H1 (cell line): ENCODE results near the gene SOX1. TPM values are rescaled to one million over a fixed set of nuclear protein-coding genes. Genes with fewer than 3 reads are reported as not detected.

ENCODE experiments used
- CTCF ChIA-PET: fragments of 300-600 bp; sonication (Branson Sonifier 250); formaldehyde crosslinking; loops from one replicate; lab custom pipeline; 2021; ENCODE audit not compliant: partially characterized antibody; lab: Charles Lee
- POLR2A ChIA-PET: fragments of 300-600 bp; sonication (Branson Sonifier 250); formaldehyde crosslinking; loops from one replicate; lab custom pipeline; 2021; ENCODE audit warnings: inconsistent platforms; ENCODE audit not compliant: partially characterized antibody; lab: Charles Lee
- DNase-seq, 2 experiments: peaks; one replicate each; pipeline versions ENCODE4 v3.0.0 to v3.0.0-alpha.2; 2010 to 2022; ENCODE audit warnings: low spot score in 2 of 2, low read depth in 1 of 2, mixed read lengths in 1 of 2
- FAIRE-seq: peaks from 2 replicates; lab custom pipeline; 2011; peaks lifted over from hg19 to GRCh38; lab: Jason Lieb, UNC
- H2AFZ ChIP-seq: 2 replicates; pipeline ENCODE4 v1.8.1; 2012; ENCODE audit warnings: low read length, inconsistent platforms
- H2AK5ac ChIP-seq: 2 replicates; pipeline ENCODE4 v1.6.1; 2013; ENCODE audit warnings: low read depth, low read length
- H2BK120ac ChIP-seq: replicated peaks from 2 replicates; pipeline ENCODE3; 2013; ENCODE audit warnings: low read depth, low read length, inconsistent platforms
- H2BK12ac ChIP-seq: 2 replicates; pipeline ENCODE4 v1.6.1; 2013; ENCODE audit warnings: low read depth, low read length
- H2BK15ac ChIP-seq: 2 replicates; pipeline ENCODE4 v1.6.1; 2013; ENCODE audit warnings: low read length
- H2BK20ac ChIP-seq: 2 replicates; pipeline ENCODE4 v1.6.1; 2013; ENCODE audit warnings: low read length
- H2BK5ac ChIP-seq: 2 replicates; pipeline ENCODE4 v1.6.1; 2013; ENCODE audit warnings: low read depth, low read length
- H3K14ac ChIP-seq: 2 replicates; pipeline ENCODE4 v1.6.1; 2013; ENCODE audit warnings: inconsistent platforms; ENCODE audit not compliant: insufficient read length
- H3K18ac ChIP-seq: 2 replicates; pipeline ENCODE4 v1.6.1; 2013; ENCODE audit warnings: low read length; ENCODE audit errors: extremely low read depth
- H3K23ac ChIP-seq: 2 replicates; pipeline ENCODE4 v1.6.1; 2013; ENCODE audit warnings: inconsistent platforms; ENCODE audit not compliant: insufficient read length
- H3K23me2 ChIP-seq: 2 replicates; pipeline ENCODE4 v1.6.1; 2013; ENCODE audit warnings: low read depth, low read length
- H3K27ac ChIP-seq: 2 replicates; pipeline ENCODE4 v1.6.1; 2011; ENCODE audit warnings: low read depth, low read length, inconsistent platforms
- H3K27me3 ChIP-seq, 4 experiments: replicated peaks in 1 of 4; 1 replicate in 1 of 4; 2 replicates in 3 of 4; pipeline versions ENCODE4 v1.6.1 to v1.8.1; 2011 to 2013; ENCODE audit warnings: low read length in 3 of 4, mild to moderate bottlenecking in 3 of 4, inconsistent platforms in 2 of 4, mixed read lengths in 2 of 4, moderate library complexity in 1 of 4; ENCODE audit not compliant: control insufficient read depth in 3 of 4, insufficient read depth in 3 of 4; ENCODE audit errors: extremely low read depth in 1 of 4
- H3K36me3 ChIP-seq, 4 experiments: 2 replicates each; pipeline versions ENCODE4 v1.6.1 to v1.8.1; 2011 to 2013; ENCODE audit warnings: mild to moderate bottlenecking in 4 of 4, low read length in 3 of 4, moderate library complexity in 2 of 4, control low read depth in 1 of 4, inconsistent platforms in 1 of 4; ENCODE audit not compliant: insufficient read depth in 4 of 4, control insufficient read depth in 2 of 4
- H3K4ac ChIP-seq: replicated peaks from 2 replicates; pipeline ENCODE3; 2013; ENCODE audit warnings: low read length, low read depth, mixed read lengths, inconsistent platforms; ENCODE audit not compliant: insufficient read length
- H3K4me1 ChIP-seq, 4 experiments: replicated peaks in 1 of 4; 1 replicate in 1 of 4; 2 replicates in 3 of 4; pipeline versions ENCODE4 v1.6.1 to v1.8.1; 2011 to 2013; ENCODE audit warnings: low read length in 3 of 4, inconsistent platforms in 2 of 4, mixed read lengths in 1 of 4; ENCODE audit not compliant: insufficient read depth in 4 of 4, control insufficient read depth in 3 of 4
- H3K4me2 ChIP-seq, 2 experiments: 2 replicates each; pipeline versions ENCODE4 v1.6.1 to v1.8.1; 2011 to 2013; ENCODE audit warnings: low read depth in 2 of 2, low read length in 2 of 2, control low read depth in 1 of 2, inconsistent platforms in 1 of 2, mild to moderate bottlenecking in 1 of 2; ENCODE audit not compliant: insufficient read depth in 1 of 2
- H3K4me3 ChIP-seq, 4 experiments: fragments of 200-600, 300-600 bp in 1 of 4; sonication (generic), shearing (Covaris generic), sonication (Bioruptor Twin) in 1 of 4; 2 replicates each; pipeline versions ENCODE4 v1.5.1 to v1.8.1; 2011 to 2016; ENCODE audit warnings: low read length in 4 of 4, low read depth in 3 of 4, control low read depth in 2 of 4, inconsistent platforms in 2 of 4, mild to moderate bottlenecking in 2 of 4, mixed read lengths in 1 of 4, moderate library complexity in 1 of 4; ENCODE audit not compliant: insufficient read depth in 2 of 4; ENCODE audit errors: extremely low read depth in 1 of 4
- H3K56ac ChIP-seq: replicated peaks from 2 replicates; pipeline ENCODE3; 2013; ENCODE audit warnings: low read depth, mild to moderate bottlenecking, mixed read lengths, low read length, inconsistent platforms; ENCODE audit not compliant: insufficient read length
- H3K79me1 ChIP-seq: 2 replicates; pipeline ENCODE4 v1.6.1; 2013; ENCODE audit warnings: low read depth, low read length, control low read depth
- H3K79me2 ChIP-seq, 2 experiments: 2 replicates each; pipeline versions ENCODE4 v1.6.1 to v1.8.1; 2012 to 2013; ENCODE audit warnings: low read length in 2 of 2, mild to moderate bottlenecking in 2 of 2, inconsistent platforms in 1 of 2; ENCODE audit not compliant: insufficient read depth in 2 of 2, control insufficient read depth in 1 of 2
- H3K9ac ChIP-seq, 4 experiments: replicated peaks in 1 of 4; 1 replicate in 1 of 4; 2 replicates in 3 of 4; pipeline versions ENCODE4 v1.6.1 to v1.8.1; 2011 to 2013; ENCODE audit warnings: low read depth in 3 of 4, low read length in 3 of 4, control low read depth in 2 of 4, mild to moderate bottlenecking in 2 of 4, moderate library complexity in 2 of 4, inconsistent platforms in 1 of 4; ENCODE audit errors: extremely low read depth in 1 of 4
- H3K9me3 ChIP-seq, 2 experiments: 2 replicates each; pipeline versions ENCODE4 v1.6.1 to v1.8.1; 2012 to 2013; ENCODE audit warnings: mild to moderate bottlenecking in 2 of 2, moderate library complexity in 2 of 2, control low read depth in 1 of 2, inconsistent platforms in 1 of 2, low read depth in 1 of 2, low read length in 1 of 2, mixed read lengths in 1 of 2; ENCODE audit not compliant: insufficient read depth in 2 of 2
- H4K20me1 ChIP-seq, 2 experiments: replicated peaks in 1 of 2; 2 replicates each; pipeline versions ENCODE3 to v1.8.1; 2011 to 2013; ENCODE audit warnings: inconsistent platforms in 2 of 2, low read length in 2 of 2, mild to moderate bottlenecking in 1 of 2; ENCODE audit not compliant: insufficient read depth in 2 of 2, control insufficient read depth in 1 of 2
- H4K5ac ChIP-seq: 2 replicates; pipeline ENCODE4 v1.6.1; 2013; ENCODE audit warnings: low read length, low read depth, mixed read lengths, inconsistent platforms; ENCODE audit not compliant: insufficient read length
- H4K8ac ChIP-seq: 2 replicates; pipeline ENCODE4 v1.8.0; 2013; ENCODE audit warnings: mild to moderate bottlenecking, moderate library complexity, low read length, inconsistent platforms; ENCODE audit not compliant: insufficient read depth; ENCODE audit errors: extremely low read depth
- H4K91ac ChIP-seq: replicated peaks from 2 replicates; pipeline ENCODE3; 2013; ENCODE audit warnings: low read length, mixed read lengths, inconsistent platforms; ENCODE audit not compliant: insufficient read length
- CREB1 ChIP-seq: IDR thresholded peaks from 2 replicates; pipeline ENCODE4 v1.6.1; 2012; ENCODE audit warnings: inconsistent platforms
- FOSL1 ChIP-seq: IDR thresholded peaks from 2 replicates; pipeline ENCODE4 v1.6.1; 2011; ENCODE audit warnings: mild to moderate bottlenecking, low read depth, low read length, moderate library complexity; ENCODE audit not compliant: insufficient read depth
- HDAC2 ChIP-seq, 2 experiments: fragments of 300-600 bp in 1 of 2; sonication (generic) in 1 of 2; IDR thresholded peaks; 2 replicates each; pipeline ENCODE4 v1.6.1; 2011 to 2012; ENCODE audit warnings: low read depth in 2 of 2, low read length in 2 of 2, mild to moderate bottlenecking in 2 of 2, moderate library complexity in 2 of 2, borderline replicate concordance in 1 of 2, inconsistent platforms in 1 of 2
- KDM1A ChIP-seq: fragments of 200-600, 300-600 bp; sonication (generic); IDR thresholded peaks from 2 replicates; pipeline ENCODE4 v1.7.1; 2016; ENCODE audit warnings: mild to moderate bottlenecking, low read length, borderline replicate concordance
- KDM4A ChIP-seq: IDR thresholded peaks from one replicate; pipeline ENCODE4 v1.7.1; 2012; ENCODE audit warnings: low read depth, mild to moderate bottlenecking, moderate library complexity, low read length, inconsistent platforms; ENCODE audit not compliant: severe bottlenecking
- SAP30 ChIP-seq: fragments of 300-600 bp; sonication (generic); IDR thresholded peaks from 2 replicates; pipeline ENCODE4 v1.7.1; 2012; ENCODE audit warnings: low read length, moderate library complexity, mild to moderate bottlenecking, inconsistent platforms; ENCODE audit not compliant: insufficient read depth, insufficient replicate concordance
- SIN3A ChIP-seq, 2 experiments: IDR thresholded peaks in 1 of 2; conservative IDR thresholded peaks in 1 of 2; 2 replicates each; pipeline ENCODE4 v1.6.1; 2011 to 2012; ENCODE audit warnings: low read length in 2 of 2, improper control_type of control experiment in 1 of 2, low read depth in 1 of 2, mild to moderate bottlenecking in 1 of 2
- SP1 ChIP-seq: IDR thresholded peaks from 2 replicates; pipeline ENCODE4 v1.6.1; 2011; ENCODE audit warnings: low read depth, low read length
- TEAD4 ChIP-seq: IDR thresholded peaks from 2 replicates; pipeline ENCODE4 v1.6.1; 2012; ENCODE audit warnings: low read depth, low read length, inconsistent platforms, mixed read lengths
- YY1 ChIP-seq: IDR thresholded peaks from 2 replicates; pipeline ENCODE4 v1.6.1; 2011; ENCODE audit warnings: low read depth, mild to moderate bottlenecking, low read length
- WGBS, 2 experiments: shearing (Covaris generic) in 1 of 2; methylation state at CpG; one replicate each; pipeline versions ENCODE4 v1.1.6 to v1.1.7; 2013 to 2015; ENCODE audit warnings: low lambda C conversion rate in 2 of 2, mixed read lengths in 2 of 2, inconsistent platforms in 1 of 2, low coverage in 1 of 2, missing lambda C conversion rate in 1 of 2; ENCODE audit not compliant: insufficient replicate concordance in 2 of 2, insufficient coverage in 1 of 2, insufficient read length in 1 of 2; ENCODE audit errors: extremely low coverage in 1 of 2, missing lambda C conversion rate in 1 of 2; 5-methylcytosine and 5-hydroxymethylcytosine counted together
- polyA plus RNA-seq, 7 experiments: library from polyadenylated mRNA; depleted of rRNA in 3 of 7; stranded (reverse) in 5 of 7; unstranded in 2 of 7; fragments of >200 nt in 5 of 7; fragments of 200-250 nt in 2 of 7; gene quantifications; 1 replicate in 5 of 7; 2 replicates in 1 of 7; 4 replicates in 1 of 7; pipeline versions ENCODE4 v1.2.1 to v1.2.3, GENCODE V29; 2011 to 2013; ENCODE audit warnings: missing spikeins in 2 of 7, mixed read lengths in 2 of 7
- total RNA-seq: library from RNA; stranded (reverse); fragmentation: NEBNext Ultra II Directional; extraction: Animal tissue kit (Norgen Biotek cat#: 25700); gene quantifications from 2 replicates; pipeline ENCODE4 v1.2.1, GENCODE V29; 2021
- TF ChIP-seq, protein P1 (sequence below): IDR thresholded peaks from 2 replicates; pipeline ENCODE4 v1.6.1; 2012; ENCODE audit warnings: low read length, inconsistent platforms

The SOX1 gene
- total and polyA plus RNA-seq, 2 of the 8 experiments (the other 6 are each of a cell fraction or from before 2014, with no cell fraction given): 0.03 to 0.09 TPM

DNA sequence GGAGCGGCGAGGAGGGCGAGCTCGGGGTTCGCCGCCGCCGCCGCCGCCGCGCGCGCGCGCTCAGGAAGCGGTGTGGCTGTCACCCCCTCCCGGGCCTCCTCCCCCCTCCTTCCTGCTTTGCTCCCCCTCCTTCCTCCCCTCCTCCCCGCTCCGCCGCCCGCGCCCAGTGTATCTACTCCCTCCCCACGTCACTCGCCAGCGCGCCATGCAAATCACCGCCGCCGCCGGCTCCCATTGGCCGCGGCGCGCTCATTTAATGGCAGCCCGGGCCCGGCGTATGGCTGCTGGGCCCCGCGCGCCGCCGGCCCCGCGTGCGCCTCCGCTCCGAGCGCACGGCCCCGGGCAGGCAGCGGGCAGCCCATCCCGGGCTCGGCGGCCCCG is 335 bp upstream of the SOX1 start:
- peaks cover 0 to 28% (median 10%) of the 10 kb centered on the region in 4 experiments; a peak in 6 of 7 replicates for H3K4me1 ChIP-seq
- no peak overlapping the region for H4K8ac ChIP-seq
- H2BK120ac ChIP-seq: no peak overlapping the region
- peaks cover 0 to 10% (median 0%) of the 10 kb centered on the region in 4 experiments; a peak in 1 of 8 replicates for H3K36me3 ChIP-seq
- no peak overlapping the region for H3K23ac ChIP-seq
- FAIRE-seq: no peak
- no peaks in the 10 kb centered on the region for H3K79me2 ChIP-seq
- no peak overlapping the region for H3K14ac ChIP-seq
- H2BK15ac ChIP-seq: no peak overlapping the region
- peak overlapping the region; percentile 61 to 86 for H3K4me2 ChIP-seq
- no peak overlapping the region for H2AK5ac ChIP-seq
- peak in 1 of 2 experiments; percentile 82 for DNase-seq
- no peak overlapping the region for H3K4ac ChIP-seq
- ChIA-PET CTCF (interaction anchor here (0.7 to 2.9 kb wide), 4 partner anchors 36 to 377 kb away, joined by 3 to 16 read pairs (median 4); no protein-coding TSS in a partner anchor), POLR2A (no interaction called here)
- H3K27me3 ChIP-seq: peaks cover 83 to 95% (median 89%) of the 10 kb centered on the region in 4 experiments
- no peak overlapping the region for H2AFZ ChIP-seq
- H4K5ac ChIP-seq: no peak overlapping the region
- H3K27ac ChIP-seq: no peak overlapping the region
- H3K79me1 ChIP-seq: no peaks in the 10 kb centered on the region
- no peaks in the 10 kb centered on the region for H3K9me3 ChIP-seq
- no peak overlapping the region for H3K56ac ChIP-seq
- H2BK12ac ChIP-seq: no peak overlapping the region
- H4K20me1 ChIP-seq: peaks cover 9 to 18% of the 10 kb centered on the region in 2 experiments
- no peak overlapping the region; the same call in 1 of the 2 replicates for H3K18ac ChIP-seq
- WGBS, 2 experiments: 2% methylated on average over 15 of the region's 56 CpGs; no CpG with 5 or more reads in 1 of the 2 experiments
- H3K4me3 ChIP-seq: peak overlapping the region; percentile 21 to 66 (median 32)
- no peak overlapping the region for H2BK20ac ChIP-seq
- no peak overlapping the region for H2BK5ac ChIP-seq
- H4K91ac ChIP-seq: no peak overlapping the region
- no peak overlapping the region for H3K9ac ChIP-seq
- H3K23me2 ChIP-seq: no peaks in the 10 kb centered on the region; the same call in 1 of the 2 replicates
- TF ChIP-seq SP1 (no peak), TEAD4 (no peak), SIN3A (conservative IDR thresholded peaks at IDR 0.05 in 1 of 2, IDR thresholded peaks at IDR 0.05 in 1 of 2; ENCODE audit: low read depth in 1 of 2, low read length in 2 of 2) (no peak), YY1 (peak; percentile 63; the same call in 1 of the 2 replicates), KDM1A (no peak), CREB1 (peak; percentile 83), SAP30 (no peak), HDAC2 (IDR thresholded peaks at IDR 0.05; ENCODE audit: borderline replicate concordance in 1 of 2, low read depth in 2 of 2, low read length in 2 of 2) (no peak), FOSL1 (no peak), KDM4A (peak; percentile 5)
- TF ChIP-seq, protein P1, sequence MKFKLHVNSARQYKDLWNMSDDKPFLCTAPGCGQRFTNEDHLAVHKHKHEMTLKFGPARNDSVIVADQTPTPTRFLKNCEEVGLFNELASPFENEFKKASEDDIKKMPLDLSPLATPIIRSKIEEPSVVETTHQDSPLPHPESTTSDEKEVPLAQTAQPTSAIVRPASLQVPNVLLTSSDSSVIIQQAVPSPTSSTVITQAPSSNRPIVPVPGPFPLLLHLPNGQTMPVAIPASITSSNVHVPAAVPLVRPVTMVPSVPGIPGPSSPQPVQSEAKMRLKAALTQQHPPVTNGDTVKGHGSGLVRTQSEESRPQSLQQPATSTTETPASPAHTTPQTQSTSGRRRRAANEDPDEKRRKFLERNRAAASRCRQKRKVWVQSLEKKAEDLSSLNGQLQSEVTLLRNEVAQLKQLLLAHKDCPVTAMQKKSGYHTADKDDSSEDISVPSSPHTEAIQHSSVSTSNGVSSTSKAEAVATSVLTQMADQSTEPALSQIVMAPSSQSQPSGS: no peak
